ENCODE data around the gene TAC1.
"Not testable (repeated sequence)": the region's sequence is repeated elsewhere in the genome, so short reads cannot be mapped to it uniquely, and the experiment has no call there.

TAC1 gene, protein sequence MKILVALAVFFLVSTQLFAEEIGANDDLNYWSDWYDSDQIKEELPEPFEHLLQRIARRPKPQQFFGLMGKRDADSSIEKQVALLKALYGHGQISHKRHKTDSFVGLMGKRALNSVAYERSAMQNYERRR

DNA sequence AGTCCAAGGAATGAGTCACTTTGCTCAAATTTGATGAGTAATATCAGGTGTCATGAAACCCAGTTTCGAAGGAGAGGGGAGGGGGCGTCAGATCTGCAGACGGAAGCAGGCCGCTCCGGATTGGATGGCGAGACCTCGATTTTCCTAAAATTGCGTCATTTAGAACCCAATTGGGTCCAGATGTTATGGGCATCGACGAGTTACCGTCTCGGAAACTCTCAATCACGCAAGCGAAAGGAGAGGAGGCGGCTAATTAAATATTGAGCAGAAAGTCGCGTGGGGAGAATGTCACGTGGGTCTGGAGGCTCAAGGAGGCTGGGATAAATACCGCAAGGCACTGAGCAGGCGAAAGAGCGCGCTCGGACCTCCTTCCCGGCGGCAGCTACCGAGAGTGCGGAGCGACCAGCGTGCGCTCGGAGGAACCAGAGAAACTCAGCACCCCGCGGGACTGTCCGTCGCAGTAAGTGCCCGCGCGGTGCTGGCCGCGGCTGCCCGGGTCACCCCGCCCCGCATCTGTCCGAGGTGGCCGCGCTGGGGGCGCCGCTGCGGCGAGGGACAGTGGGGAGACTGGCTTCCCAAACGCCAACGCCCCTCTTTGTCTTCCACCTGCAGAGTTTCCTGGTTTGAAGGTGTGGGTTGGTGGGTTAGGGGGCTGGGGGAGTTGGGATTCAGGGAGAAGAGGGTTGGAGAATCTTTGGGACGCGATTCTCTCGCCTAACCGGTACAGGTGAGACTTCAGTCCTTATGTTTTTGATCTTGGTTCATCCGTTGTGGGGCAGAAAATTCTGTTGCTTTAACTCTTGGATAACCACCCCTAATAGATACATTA lies at the start of gene TAC1:
TAC1 (plus strand) TSS at position 351 of the 829 bp plus-strand sequence. CDS start 527 bp downstream, outside the sequence.
- no peak for DNase-seq

DNA sequence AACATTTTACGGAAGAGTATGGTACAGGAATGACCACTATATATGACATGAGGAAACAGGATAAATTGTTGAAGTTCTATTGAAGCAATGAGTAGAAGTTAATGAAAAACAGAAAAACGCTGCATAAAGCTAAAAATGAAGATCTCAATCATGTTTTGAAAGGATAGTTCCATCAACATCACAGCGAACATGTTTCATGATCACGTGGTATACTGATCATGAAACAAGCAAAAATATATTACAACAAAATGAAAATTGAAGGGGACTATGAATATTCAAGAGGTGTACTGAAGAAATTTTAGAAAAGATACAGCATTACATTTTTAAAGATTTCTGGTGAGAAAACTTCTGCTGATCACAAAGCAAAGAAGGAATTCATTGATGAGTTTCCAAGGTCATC lies 45.9 kb upstream of the TAC1 start:
- DNase-seq = no peak

DNA sequence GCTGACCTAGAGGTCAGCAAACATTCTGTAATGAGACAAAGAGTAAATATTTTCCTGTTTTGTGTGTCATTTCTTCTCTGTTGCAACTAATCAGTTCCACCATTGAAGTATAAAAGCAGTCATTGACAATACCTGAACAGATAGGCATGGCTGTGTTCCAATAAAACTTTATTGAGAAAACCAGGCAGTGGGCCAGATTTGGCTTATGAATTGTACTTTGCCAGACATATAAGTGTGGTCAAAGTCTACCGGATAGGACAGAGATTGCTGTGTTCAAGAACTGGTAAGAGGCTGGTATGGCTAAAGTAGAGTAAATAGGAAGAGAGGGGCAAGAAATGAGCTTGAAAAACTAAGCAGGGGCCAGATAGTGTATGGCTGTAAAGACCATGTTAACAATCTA lies 38.3 kb upstream of the TAC1 start:
- DNase-seq = no peak

DNA sequence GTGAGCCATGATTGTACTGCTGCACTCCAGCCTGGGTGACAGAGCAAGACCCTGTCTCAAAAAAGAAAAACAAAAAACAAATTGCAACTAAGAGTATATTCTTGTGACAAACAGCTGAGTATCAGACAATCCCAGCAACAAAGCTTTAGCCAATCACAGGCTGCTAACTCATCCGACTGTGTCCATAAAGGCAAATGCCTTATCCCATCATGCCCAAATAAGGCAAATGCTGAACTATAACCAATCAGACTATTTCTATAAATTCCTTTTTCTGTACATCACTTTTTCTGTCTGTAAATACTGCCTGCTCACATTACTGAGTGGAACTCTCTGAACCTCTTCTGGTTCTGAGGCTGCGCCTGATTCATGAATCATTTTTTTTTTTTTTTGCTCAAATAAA lies 37.5 kb upstream of the TAC1 start:
- DNase-seq = no peak

DNA sequence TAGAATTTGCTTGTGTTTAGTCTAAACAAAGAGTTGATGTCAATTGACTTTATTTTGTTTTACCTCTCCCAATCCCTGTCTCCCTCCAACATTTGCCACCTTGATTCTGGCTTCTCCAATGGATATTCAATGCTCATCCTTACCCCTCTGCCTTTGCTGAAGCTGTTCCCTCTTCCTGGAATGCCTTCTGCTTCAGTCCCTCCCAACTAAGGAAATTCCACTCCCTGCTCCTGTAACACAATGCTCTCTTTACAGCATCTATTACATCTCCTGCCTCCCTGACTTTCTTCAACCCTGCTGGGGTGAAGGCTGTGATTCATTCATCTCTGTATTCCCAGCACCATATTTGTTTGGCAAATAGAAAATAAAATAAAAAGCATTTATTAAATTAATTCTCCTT lies 34.5 kb upstream of the TAC1 start:
- no peak for DNase-seq

DNA sequence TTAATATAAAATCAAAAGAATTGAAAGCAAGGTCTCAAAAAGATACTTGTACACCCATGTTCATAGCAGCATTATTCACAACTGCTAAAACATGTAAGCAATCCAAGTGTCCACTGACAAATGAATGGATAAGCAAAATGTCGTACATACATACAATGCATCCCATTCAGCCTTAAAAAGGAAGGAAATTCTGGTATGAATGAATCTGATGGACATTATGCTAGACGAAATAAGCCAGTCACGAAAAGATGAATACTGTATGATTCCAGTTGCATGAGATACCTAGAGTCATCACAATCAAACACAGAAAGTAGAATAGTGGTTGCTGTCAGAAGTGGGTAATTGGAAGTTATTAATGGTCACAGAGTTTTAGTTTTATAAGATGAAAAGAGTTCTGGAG lies 9.5 kb upstream of the TAC1 start:
- no peak for DNase-seq

DNA sequence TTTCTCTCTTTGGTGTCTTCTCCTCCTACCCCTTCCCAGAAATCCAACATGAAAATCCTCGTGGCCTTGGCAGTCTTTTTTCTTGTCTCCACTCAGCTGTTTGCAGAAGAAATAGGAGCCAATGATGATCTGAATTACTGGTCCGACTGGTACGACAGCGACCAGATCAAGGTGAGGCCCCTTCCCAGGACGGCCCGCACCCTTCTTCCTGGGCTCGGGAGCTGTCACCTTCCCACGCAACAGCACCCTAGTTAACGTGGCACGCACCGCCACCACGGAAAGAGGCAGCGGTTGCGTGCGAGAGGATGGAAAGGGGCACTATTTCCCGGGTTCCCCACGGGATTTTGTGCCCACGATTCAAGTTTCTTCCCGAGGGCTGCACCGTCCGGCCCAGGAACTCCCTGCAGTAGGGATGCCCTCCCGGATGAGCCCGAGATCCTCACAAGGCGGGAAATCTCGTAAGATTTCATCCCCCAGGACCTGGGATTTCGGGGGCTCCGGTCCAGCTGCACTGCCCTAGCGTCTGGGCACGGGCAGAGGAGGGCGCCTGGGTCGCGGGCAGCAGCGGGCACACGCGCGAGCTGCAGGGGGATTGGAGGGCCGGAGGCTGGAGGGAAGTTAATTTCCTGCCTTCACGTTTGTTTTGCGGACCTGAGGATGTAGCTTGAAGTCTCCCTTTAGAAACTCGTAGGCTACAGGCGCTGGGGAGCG lies 834 bp downstream of the TAC1 start:
- DNase-seq = no peak

DNA sequence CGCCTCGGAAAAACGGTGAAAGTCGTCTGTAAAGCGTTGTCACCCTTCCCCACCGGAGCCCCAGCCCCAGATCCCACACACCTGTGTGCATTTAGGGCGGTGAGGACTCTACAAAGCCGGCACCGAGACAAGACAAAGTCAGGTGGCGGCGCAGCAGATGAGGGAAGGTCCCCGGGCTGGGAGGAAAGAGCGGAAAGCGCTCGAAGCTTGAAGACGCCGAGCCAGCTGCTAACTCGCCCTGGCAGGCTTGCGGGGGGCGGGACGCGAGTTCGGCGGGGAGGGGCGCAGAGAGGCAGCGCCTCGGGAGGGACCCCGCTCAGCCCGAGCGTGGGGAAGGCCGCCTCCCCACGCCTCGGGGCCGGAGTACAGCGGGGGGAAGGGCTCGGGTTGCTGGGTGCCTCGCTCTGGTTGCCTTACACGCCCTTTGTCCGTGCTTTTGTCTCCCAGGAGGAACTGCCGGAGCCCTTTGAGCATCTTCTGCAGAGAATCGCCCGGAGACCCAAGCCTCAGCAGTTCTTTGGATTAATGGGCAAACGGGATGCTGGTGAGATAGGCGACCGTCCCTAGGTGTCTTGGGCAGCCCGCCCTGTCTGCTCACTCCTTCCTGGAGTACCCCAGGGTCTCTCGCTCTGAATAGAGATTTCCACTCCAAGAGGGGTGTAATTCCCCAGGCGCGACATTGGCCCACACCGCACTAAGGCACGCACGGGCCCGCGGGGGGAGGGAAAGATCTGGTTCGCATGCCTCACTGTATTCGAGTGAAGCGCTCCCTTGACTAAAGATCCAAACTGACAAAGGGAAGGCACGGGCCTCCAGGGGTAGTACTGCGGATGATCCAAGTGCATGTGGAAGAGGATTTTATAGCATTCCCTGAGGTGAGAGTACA lies 1.6 kb downstream of the TAC1 start:
- no peak for DNase-seq

DNA sequence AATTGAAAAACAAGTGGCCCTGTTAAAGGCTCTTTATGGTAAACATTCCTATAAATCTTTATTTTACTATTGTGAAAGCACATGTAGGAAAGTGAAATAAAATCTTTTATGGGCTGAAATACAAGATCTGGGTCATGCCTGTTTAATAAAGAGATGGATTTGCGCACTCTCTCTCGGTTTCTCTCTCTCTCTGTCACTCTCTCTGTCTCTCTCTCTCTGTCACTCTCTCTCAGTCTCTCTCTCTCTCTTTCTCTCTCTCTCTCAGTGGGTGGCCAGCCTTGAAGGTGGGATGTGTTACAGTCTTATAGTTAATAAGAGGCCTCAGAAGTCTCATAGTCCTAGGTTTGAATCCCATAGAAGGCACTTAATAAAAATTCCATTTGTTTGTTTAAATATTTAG lies 2.4 kb downstream of the TAC1 start:
- no peak for DNase-seq

DNA sequence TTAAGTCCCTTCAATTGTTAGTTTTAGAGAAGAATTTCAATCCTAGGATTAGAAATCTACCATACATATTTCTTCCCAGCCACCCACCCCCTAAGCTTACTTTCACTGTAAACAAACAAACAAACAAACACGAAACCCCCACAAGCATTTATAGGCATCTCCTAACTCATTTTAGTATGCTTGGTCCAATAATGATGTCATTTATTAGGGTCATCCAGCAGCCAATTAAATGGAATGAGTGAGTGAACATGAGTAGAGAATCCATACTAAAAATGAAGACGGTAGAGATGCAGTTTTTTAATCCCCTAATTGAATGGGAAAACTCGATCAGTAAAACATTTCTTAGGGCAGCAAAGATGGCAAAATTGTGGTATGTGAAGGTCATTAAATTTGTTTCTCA lies 3.2 kb downstream of the TAC1 start:
- DNase-seq = no peak

DNA sequence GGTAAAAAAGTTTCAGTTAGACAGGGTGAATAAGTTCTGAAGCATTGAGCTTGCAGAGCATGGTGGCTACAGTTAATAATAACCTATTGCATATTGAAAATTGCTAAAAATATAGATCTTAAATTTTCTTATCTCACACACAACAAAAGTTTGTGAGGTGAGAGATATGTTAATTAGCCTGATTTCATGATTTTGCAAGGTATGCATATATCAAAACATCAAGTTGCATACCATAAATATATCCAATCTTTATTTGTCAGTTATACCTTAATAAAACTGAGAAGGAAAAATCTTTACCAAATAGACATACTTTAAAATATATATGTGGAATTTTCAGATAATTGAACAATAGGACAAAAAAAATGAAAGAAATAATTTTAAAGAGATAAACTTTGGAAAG lies 16.6 kb downstream of the TAC1 start:
- no peak for DNase-seq

DNA sequence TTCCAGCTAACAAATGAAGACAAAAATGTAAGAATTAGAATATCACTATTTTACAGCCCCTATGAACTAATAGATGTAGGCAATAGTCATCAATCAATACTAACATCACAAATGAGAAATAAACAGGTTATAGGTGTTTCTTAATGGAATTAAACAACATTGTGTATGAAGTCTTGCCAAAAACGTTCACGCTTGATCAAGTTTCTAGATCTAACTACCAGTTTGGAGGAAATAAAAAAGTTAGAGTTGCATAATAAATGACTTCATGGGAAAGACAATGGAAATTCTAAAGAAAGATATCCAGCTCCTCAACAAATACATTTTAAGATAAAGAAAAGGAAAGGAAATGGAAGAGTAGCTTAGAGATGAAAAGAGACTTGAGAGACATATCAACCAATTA lies 19.7 kb downstream of the TAC1 start:
- no peak for DNase-seq

DNA sequence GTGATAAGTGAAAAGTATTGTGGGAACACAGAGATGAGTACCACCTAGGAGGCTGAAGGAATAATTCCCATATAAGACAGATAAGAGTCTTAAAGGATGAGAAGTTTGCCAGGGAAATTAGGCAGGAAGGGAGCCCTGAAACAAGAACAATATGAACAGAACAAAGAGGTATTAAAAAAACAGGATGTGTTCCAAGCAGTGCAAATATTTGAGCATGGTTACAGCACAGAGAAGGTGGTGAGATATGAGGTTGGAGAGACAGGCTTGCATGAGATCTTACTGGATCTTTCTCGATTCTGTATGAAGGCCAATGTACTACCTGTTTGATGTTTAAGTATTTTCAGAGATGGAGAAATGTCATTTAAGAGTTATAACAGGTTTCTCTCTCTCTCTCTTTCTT lies 20.3 kb downstream of the TAC1 start:
- DNase-seq = no peak

DNA sequence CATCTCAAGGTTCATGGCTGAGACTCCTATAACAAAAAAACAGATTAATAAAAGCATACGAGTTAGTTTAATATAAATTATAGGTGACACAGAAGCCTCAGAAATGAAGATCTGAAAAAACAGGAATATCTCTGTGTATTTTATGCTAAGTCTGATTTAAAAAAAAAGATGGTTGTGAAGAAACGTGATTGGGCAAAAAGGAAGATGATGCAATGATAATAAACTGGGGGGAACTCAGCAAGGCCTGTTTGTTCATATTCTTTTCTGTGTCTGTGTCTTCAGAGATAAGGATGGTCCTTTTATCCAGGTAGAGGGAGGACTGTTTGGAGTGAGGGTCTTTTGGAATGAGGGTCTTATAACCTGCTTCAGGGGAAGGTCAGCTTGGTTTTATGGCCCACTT lies 25.9 kb downstream of the TAC1 start:
- DNase-seq = no peak

DNA sequence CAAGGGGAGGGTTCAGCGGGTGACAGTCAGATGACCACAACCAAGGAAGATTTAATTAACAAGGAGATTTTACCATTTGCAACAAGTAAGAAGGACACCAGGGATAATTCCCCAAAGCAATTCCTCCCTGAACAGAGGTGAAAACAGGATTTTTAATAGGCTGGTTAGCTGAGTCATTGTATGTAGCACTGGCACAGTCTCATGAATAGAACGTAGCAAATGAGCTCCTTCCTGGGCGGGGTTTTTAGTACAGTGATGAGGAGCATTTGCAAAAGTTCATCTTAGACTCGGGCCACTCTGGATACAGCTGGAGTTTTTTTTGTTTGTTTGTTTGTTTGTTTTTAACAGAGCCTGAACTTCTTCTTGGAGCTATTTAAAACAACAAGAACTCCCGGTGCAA lies 39.0 kb downstream of the TAC1 start:
- no peak for DNase-seq

DNA sequence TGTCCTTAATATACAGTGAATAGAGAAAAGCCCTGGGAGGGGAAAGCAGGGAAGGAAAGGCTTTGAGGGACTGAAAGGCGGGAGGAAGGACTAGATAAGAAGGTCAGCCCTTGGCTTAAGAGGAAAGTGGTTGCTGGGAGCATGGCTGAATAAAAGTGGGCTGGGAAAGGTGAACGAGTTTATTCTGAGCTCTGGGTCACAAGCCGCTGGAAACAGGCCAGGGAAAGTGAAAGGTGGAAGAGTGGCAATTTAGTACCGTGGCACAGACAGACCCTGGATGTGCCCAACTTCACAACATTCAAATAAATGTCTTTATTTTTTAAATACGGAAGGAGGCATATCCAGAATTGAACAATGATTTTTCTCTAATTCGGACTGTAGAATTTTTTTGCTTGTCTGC lies 39.7 kb downstream of the TAC1 start:
- no peak for DNase-seq

DNA sequence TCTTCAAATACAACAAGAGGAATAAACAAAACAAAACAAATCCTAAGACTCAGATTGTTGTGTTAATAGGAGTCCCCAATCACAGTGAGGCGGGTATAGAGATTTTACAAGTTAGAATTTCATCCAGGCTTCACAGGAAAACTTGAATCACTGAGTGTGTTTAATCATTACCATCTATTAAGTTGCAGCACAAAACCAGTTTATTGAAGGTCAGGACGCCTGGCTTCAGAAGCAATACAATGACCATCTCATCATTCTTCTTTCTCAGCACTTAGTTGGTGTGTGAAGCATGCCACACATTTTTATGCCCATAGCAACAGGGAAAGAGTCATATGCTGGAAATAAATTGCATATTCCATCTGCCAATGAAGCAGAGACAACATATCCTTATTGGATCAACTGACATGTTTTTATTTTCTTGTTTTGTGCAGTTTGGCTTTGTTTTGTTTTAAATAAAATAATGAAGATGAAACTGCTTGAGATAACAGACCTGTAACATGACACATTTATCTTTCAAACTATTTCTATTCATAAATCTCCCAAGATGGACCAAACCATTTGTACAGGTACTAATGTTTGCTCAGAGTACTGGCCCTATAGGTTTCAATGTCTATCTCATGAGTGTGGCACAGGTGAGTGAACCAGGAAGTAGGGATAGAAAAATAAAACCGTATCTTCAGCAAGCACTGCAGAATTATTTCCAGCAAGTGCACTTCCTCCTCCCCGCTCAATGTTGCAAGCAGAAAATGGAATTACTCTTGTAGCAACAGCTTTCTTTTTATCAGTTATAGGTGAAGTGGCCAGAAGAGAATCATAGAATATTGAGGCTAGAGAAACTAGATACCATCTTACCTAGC lies 40.4 kb downstream of the TAC1 start:
- DNase-seq = no peak

DNA sequence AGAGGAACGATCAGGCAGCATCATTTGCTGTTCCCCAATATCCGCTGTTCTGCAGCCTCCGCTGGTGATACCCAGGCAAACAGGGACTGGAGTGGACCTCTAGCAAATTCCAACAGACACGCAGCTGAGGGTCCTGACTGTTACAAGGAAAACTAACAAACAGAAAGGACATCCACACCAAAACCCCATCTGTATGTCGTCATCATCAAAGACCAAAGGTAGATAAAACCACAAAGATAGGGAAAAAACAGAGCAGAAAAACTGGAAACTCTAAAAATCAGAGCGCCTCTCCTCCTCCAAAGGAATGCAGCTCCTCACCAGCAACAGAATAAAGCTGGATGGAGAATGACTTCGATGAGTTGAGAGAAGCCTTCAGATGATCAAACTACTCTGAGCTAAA lies 54.5 kb downstream of the TAC1 start:
- not testable (repeated sequence) for DNase-seq
